ENCODE measurements around the gene ULBP3. TPM values are rescaled to one million over a fixed set of nuclear protein-coding genes. Genes with fewer than 3 reads are reported as not detected.
"Not testable (repeated sequence)": the region's sequence is repeated elsewhere in the genome, so short reads cannot be mapped to it uniquely, and the experiment has no call there.

The ULBP3 gene
- total RNA-seq, 2 donors from 2014 or later, result 1.8 to 1.9 TPM

- Histone ChIP-seq H3K4me1 (no peaks in the 10 kb centered on the region), H3K4me3 (no peak overlapping the region), H3K27me3 (peaks cover 39% of the 10 kb centered on the region), H3K9ac (ENCODE audit: low read depth in 2 of 2, low read length in 2 of 2) (no peak overlapping the region), H3K36me3 (no peaks in the 10 kb centered on the region), H3K27ac (no peak overlapping the region), H3K9me3 (no peaks in the 10 kb centered on the region)
- TF ChIP-seq, protein P1, sequence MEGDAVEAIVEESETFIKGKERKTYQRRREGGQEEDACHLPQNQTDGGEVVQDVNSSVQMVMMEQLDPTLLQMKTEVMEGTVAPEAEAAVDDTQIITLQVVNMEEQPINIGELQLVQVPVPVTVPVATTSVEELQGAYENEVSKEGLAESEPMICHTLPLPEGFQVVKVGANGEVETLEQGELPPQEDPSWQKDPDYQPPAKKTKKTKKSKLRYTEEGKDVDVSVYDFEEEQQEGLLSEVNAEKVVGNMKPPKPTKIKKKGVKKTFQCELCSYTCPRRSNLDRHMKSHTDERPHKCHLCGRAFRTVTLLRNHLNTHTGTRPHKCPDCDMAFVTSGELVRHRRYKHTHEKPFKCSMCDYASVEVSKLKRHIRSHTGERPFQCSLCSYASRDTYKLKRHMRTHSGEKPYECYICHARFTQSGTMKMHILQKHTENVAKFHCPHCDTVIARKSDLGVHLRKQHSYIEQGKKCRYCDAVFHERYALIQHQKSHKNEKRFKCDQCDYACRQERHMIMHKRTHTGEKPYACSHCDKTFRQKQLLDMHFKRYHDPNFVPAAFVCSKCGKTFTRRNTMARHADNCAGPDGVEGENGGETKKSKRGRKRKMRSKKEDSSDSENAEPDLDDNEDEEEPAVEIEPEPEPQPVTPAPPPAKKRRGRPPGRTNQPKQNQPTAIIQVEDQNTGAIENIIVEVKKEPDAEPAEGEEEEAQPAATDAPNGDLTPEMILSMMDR (IDR thresholded peaks at IDR 0.05), result peak; percentile 53
- DNase-seq, result peak; percentile 65
- intact Hi-C loops (cut with DNase I), result loop anchor here (1.0 to 10.0 kb wide), 2 partner anchors 81 to 182 kb away; no protein-coding TSS in a partner anchor
Measured at GRCh38 chr6:150016324-150017185, 52.4 kb downstream of the ULBP3 start.

GRCh38 chr6:150015281-150016001 is 53.5 kb downstream of the ULBP3 start:
- not testable (repeated sequence) for H3K4me1 ChIP-seq; H3K36me3 ChIP-seq; DNase-seq; H3K9me3 ChIP-seq; H3K27ac ChIP-seq; H3K4me3 ChIP-seq; H3K9ac ChIP-seq (ENCODE audit: low read depth in 2 of 2, low read length in 2 of 2)
- H3K27me3 ChIP-seq, result peaks cover 43% of the 10 kb centered on the region
- intact Hi-C loops (cut with DNase I), result loop anchor here (1.0 to 10.0 kb wide), 2 partner anchors 80 to 181 kb away; no protein-coding TSS in a partner anchor

- H3K4me1 ChIP-seq, result not testable (repeated sequence)
- intact Hi-C loops (cut with DNase I), result loop anchor here (10.0 kb wide), 1 partner anchor 180 kb away; no protein-coding TSS in a partner anchor
Measured at GRCh38 chr6:150014623-150015280, 54.2 kb downstream of the ULBP3 start.

GRCh38 chr6:150013785-150014622 is 54.9 kb downstream of the ULBP3 start:
- not testable (repeated sequence) for H3K36me3 ChIP-seq; H3K4me3 ChIP-seq; DNase-seq; H3K27ac ChIP-seq; H3K9me3 ChIP-seq; H3K9ac ChIP-seq (ENCODE audit: low read depth in 2 of 2, low read length in 2 of 2); H3K4me1 ChIP-seq
- intact Hi-C loops (cut with DNase I), result loop anchor here (10.0 kb wide), 1 partner anchor 179 kb away; no protein-coding TSS in a partner anchor
- peaks cover 43% of the 10 kb centered on the region for H3K27me3 ChIP-seq

More at GRCh38 chr6:150014623-150015280, 54.2 kb downstream of the ULBP3 start:
- H3K36me3 ChIP-seq; DNase-seq; H3K9ac ChIP-seq (ENCODE audit: low read depth in 2 of 2, low read length in 2 of 2); H3K27ac ChIP-seq; H3K4me3 ChIP-seq; H3K9me3 ChIP-seq: not testable (repeated sequence)
- peaks cover 43% of the 10 kb centered on the region for H3K27me3 ChIP-seq

DNA sequence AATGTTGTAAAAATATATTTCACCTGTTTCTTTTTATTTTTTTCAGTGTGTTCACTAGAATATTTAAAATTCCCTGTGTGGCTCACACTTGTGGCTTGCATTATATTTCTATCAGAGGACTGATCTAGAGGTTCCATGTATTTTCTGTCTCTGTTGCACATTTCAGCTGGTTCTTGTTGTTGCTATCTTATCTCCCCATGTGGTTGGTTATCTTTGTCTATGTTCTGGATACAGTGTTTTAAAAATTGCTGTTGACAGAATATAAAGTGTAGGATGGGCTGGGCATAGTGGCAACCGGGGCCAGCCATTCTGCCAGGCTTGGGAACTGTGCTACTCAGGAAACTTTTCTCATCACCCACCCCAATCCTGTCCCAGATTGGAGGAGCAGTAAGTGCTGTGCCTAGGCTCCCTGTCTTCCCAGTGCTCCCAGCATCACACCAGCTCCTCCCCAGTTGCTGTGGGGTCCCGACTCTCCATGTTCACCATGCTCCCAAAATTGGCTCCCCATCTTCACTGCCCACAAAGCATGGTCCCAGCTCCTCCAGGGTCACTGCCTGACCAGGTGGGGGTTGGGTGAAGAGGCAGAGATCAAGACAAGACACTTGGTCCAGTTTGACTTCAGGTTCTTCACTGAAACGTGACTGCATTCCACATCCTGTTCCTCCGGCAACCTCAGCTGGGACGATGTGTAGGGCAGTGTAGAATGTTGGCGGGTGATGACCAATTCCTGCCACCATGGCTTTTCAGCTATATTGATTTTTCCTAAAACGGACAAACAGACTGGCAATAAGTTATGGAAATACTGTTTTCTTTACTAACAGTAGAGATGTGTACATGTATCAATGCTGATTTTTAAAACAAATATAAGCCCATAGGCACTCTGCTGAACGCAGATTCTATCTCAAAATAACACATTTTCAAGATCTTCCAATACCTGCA is 55.8 kb downstream of the ULBP3 start:
- not testable (repeated sequence) for H3K9ac ChIP-seq (ENCODE audit: low read depth in 2 of 2, low read length in 2 of 2); H3K4me3 ChIP-seq; DNase-seq; H3K4me1 ChIP-seq; H3K9me3 ChIP-seq; H3K36me3 ChIP-seq; H3K27ac ChIP-seq
- H3K27me3 ChIP-seq, result peaks cover 43% of the 10 kb centered on the region
- intact Hi-C loops (cut with DNase I), result loop anchor here (10.0 kb wide), 1 partner anchor 178 kb away; no protein-coding TSS in a partner anchor

Other genes with a start within 250 kb of the ULBP3 start
- 10 to 100 TPM; 24.8 to 39.4 TPM for gene LRP11, start 204.8 kb downstream of the ULBP3 start, total RNA-seq
- under 1 TPM in 1 of 2 donors, not detected in 1; 0.21 TPM for gene RAET1E, start 171.0 kb downstream of the ULBP3 start, total RNA-seq
- gene RAET1G, start 146.0 kb downstream of the ULBP3 start, total RNA-seq, result under 1 TPM in 1 of 2 donors, not detected in 1; 0.27 TPM
- gene ULBP2, start 127.1 kb downstream of the ULBP3 start, total RNA-seq, result under 1 TPM; 0.19 to 0.47 TPM
- not detected for gene ULBP1, start 105.2 kb downstream of the ULBP3 start, total RNA-seq
- 1 to 10 TPM in 1 of 2 donors, under 1 TPM in 1; 0.24 to 3.2 TPM for gene RAET1L, start 43.6 kb downstream of the ULBP3 start, total RNA-seq
- gene PPP1R14C, start 73.9 kb upstream of the ULBP3 start, total RNA-seq, result 10 to 100 TPM; 23.7 to 27.3 TPM

Measured in colonic mucosa (tissue), 4 donors.